ENCODE data around the gene ZIC4.

DNA sequence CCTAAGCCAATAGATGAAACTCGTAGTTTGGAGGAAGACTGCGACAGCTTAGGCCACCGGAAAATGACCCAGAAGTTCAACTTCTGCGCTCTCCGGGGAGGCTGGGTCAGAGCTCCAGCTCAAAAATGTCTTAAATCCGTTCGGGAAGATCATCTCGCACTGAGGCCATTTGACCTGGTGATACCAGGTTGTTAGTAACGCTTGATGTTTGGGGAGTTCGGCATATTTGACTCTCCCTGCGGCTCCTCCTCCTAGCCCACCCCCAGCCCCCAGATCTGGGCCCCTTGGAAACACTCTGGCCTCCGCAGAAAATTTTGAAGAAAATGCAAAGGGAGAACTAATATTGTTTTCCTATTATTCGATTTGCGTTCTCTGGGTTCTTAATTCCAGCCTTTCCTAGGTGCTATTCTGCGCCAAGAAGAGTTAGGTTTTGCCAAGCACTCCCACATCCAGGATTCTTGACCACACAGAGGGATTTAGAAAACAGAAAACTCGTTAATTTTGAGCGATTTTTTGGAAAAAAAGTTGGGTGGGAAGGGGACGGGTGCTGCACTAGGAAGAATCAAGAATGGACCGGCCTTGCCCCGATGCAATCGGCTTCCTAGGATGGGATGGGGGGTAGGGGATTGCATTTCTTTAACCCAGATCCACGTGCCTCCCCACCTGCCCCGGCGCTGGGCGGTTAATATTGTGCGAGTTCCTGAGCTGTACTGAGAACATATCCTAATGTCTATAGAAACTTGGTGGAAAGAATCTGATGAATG lies 50.0 kb downstream of the ZIC4 start:
- TF ChIP-seq CREB1 (IDR thresholded peaks at IDR 0.05; ENCODE audit: low read depth) (no peak), TEAD4 (IDR thresholded peaks at IDR 0.05) (no peak), YY1 (IDR thresholded peaks at IDR 0.05; ENCODE audit: low read depth) (no peak), TAF1 (IDR thresholded peaks at IDR 0.05; ENCODE audit: low read depth) (no peak), EP300 (IDR thresholded peaks at IDR 0.05; ENCODE audit: borderline replicate concordance) (no peak), FOXM1 (IDR thresholded peaks at IDR 0.05; ENCODE audit: borderline replicate concordance, low read depth) (no peak), EGR1 (IDR thresholded peaks at IDR 0.05) (no peak)
- TF ChIP-seq, protein P1, sequence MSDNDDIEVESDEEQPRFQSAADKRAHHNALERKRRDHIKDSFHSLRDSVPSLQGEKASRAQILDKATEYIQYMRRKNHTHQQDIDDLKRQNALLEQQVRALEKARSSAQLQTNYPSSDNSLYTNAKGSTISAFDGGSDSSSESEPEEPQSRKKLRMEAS (IDR thresholded peaks at IDR 0.05) = no peak
- TF ChIP-seq, protein P2, sequence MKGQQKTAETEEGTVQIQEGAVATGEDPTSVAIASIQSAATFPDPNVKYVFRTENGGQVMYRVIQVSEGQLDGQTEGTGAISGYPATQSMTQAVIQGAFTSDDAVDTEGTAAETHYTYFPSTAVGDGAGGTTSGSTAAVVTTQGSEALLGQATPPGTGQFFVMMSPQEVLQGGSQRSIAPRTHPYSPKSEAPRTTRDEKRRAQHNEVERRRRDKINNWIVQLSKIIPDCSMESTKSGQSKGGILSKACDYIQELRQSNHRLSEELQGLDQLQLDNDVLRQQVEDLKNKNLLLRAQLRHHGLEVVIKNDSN (IDR thresholded peaks at IDR 0.05) = no peak
